ENCODE measurements around the gene PRDM16.
A peak's percentile ranks its signal among the peaks of the same experiment; 100 is the strongest.

The PRDM16 gene

GRCh38 chr1:3450202-3450863 lies 381.3 kb downstream of the PRDM16 start:
- no peak for DNase-seq

GRCh38 chr1:3450983-3451382 lies 382.0 kb downstream of the PRDM16 start:
- DNase-seq = no peak

GRCh38 chr1:3451994-3452865 lies 383.2 kb downstream of the PRDM16 start:
- DNase-seq = no peak

- no peak for DNase-seq
Observed at GRCh38 chr1:3452866-3453175, 383.8 kb downstream of the PRDM16 start.

DNA sequence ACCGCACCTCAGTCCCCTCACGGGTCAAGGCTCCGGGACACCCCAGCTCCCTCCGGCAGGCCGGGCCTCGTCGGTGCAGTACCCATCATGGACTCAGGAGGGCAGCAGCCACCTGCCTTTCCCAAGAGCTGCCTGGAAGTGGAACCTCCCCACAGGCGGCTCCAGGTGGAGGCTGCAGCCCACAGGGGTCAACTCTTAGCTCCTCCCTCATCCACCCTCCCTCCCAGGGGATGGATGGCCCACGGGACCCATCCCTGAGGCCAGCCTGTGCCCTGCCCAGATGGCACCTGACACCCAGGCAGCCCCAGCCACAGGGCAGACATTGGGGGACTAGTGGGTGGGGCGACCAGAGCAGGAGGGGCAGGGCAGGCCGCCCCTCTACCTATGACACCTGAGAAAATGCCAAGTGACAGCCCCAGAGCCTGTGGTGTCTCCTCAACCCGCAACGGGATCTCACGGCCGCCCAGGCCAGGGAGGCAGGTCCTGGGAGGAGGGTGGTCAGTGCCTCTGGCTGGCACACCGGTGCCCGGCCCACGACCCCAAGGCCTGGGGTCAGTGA lies 384.3 kb downstream of the PRDM16 start:
- DNase-seq = peak; percentile 90

GRCh38 chr1:3453891-3454810 lies 385.1 kb downstream of the PRDM16 start, which contains the start of gene ARHGEF16:
Gene ARHGEF16 (plus strand): TSS chr1:3454665. CDS start chr1:3463085, 8,420 bp downstream.
- peak; percentile 96 for DNase-seq

- peak; percentile 80 for DNase-seq
Observed at GRCh38 chr1:3454811-3455618, 386.0 kb downstream of the PRDM16 start.

- DNase-seq = no peak
Observed at GRCh38 chr1:3455670-3456448, 386.9 kb downstream of the PRDM16 start.

GRCh38 chr1:3456449-3456963 lies 387.5 kb downstream of the PRDM16 start:
- no peak for DNase-seq

DNA sequence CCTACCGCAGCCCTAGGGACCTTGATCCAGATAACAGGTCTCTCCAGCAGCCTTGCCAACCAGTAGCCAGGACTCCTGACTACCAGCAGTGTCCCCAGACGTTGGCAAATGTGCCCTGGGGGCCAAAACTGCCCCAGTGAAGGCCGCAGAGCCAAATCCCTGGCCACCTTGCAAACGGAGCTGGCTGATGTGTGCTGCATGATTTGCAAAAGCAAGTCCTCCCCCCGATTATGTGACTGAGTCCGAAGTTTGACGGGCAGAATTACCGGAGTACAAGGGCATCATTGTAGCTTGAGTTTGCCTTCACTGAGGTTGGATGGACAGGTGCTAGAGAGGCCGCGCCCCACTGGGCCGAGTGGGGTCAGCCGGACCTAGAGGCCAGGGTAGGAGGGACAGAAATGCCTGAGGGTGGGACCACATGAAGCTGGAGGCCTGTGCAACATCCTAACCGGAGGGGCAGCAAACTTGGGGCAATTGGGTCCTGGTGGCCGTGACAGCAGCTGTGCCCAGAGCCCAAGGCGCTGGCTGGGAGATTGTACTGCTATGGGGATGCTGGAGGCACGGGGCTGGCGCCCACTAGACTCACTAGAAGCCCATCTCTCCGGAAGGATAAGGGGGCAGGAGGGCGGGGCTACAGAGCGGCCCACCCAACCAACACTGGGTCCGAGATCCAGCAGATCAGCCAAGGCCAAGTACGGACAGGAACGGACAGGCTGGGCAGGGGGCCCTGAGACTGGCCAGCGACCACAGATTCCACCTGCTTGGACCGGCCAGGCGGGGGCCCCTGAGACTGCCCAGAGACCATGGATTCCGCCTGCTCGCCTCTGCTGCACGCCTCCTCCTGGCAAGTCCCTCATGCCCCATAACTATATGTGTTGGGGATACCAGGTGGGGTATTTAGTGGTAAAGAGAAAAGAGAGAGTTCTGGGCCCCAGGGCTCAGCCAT lies 388.2 kb downstream of the PRDM16 start:
- no peak for DNase-seq

- no peak for DNase-seq
Observed at GRCh38 chr1:3457910-3458883, 389.2 kb downstream of the PRDM16 start.

DNA sequence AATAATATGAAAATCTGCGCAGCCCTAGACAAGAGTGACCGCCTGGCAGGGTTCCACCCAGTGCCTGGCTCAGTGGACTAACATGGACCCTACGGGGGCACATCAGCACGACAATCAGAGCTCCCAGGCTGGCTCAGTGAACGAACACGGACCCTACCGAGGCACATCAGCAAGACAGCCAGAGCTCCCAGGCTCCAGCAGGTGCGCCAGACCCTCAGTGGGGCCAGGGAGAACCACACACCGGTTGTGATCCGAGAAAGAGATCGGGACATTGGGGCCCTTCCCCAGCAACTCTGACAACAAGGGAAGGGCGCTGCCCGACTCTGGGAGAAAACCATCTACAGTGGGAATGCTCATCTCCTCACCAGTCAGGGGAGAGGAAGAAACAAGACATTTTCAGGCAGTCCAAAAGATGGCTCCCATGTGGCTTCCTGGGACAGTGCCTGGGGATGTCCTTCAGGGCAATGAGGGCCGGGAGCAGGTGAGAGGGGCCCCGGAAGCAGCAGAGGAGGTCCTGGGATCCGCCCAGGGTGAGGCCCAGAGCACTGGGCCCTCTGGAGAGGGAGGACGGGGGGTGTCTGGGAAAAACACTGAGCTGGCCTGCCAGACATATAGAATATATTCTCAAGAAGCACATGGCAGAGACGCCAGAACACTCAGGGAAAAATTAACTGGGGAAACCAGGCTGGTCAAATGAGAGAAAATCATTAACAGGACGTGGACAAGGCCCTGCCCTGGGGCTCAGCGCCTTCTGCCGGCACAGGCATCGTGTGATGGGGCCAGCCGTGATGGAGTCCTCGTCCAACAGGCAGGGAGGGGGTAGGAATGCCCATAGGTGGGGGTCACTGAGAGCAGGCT lies 390.3 kb downstream of the PRDM16 start:
- no peak for DNase-seq

DNA sequence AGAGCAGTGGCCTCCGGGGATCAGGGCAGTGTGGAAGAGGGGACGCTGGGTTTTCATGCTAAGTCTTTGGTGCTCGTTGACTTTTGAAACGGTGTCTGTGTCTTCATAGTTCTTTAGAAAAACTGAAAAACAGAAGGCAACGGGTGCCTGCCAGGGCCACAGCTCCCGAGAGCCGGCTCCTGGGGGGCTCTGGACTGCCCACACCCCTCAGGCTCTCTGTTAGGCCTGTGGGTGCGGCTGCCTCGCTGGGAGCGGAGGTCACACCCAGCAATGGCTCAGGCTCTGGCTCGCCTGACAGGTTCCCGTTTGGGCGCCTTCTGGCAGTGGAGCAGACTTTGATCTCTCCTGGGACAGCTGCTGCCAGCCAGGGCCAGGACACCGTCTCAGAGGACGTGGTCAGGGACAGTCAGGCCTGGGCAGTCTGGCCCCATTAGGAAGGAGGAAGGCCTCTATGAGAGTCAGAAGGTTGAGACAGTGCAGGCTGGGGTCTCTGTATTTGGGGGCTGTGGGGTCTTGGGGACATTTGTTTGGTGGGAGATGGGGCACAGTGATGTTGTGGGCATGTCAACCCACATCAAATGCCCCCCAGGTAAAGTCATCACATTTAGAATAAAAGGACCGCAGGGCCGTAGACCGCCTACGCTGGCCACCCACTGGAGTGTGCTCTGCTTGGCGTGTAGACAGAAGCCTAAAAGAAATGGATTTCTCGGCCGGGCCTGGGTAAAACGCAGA lies 391.1 kb downstream of the PRDM16 start:
- DNase-seq = peak; percentile 49

DNA sequence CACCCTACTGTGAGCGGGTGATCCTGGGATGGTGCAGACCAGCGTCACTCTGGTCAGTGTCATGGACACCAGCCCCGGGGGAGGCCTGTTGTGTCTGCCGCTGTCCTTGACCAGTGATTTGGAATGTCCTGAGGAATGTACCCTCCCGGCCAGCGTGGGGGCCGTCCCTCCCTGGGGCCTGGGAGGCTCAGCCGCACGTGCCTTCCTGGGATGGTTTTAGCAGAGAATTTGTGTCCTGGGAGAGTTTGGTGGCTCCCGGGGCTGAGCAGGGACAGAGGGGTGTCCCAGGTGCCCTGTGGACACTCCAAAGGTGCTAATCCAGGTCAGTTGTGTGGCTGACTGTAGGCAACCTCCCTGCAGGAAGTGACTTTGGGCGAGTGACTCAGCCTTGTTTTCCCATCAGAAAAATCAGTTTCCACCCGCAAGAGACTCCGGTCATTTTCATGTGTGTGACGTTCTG lies 391.7 kb downstream of the PRDM16 start:
- DNase-seq = no peak

DNA sequence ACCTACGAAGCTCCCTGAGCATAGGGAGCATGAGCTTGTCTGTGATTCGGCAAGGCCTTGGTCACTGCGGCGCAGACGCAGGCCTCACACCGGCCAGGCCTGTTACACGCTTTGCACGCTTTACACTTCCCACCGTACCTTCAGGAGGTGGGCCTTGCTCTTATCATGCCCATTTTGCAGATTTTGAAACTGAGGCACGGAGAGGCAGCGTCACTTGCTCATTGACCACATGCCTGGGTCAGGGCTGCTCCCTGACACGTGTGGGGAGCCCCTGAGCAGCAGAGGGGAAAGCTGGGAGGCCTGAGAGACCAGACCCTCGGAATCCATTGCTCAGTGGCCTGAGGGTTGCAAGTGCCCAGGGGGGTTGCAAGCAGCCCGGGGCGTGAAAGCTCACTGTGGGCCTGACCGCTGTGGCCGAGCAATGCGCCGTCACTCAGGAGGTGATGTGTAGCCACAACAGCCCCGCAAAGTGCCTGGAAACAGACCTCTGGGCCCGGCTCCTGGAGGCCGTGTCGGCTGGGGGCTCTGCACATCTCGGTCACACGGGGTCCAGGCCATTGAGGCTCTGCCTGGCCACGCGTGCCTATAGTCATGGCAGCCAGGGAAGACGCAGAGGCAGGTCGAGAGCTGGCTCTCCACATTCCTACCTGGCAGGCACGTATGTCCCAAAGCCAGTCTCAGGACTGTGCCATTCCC lies 392.4 kb downstream of the PRDM16 start:
- no peak for DNase-seq

DNA sequence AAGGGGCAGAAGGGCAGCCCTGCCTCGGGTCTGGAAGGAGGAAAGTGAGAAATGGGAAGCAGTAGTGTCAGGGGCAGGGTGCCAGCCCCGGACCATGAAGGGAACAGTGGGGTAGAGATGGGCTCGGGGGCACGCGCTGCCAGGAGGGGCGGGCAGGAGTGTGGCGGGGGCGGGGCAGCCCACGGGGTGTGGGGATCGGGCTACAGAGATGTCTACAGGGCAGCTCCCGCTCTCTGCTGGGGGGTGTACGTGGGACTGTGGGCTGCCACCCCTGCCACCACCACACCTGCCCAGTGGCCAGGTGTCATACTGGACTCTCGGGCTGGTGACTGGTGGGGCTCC lies 392.9 kb downstream of the PRDM16 start:
- DNase-seq = no peak

All from DMS53 (cell line).